Medulla oblongata (tissue), 1 donor: ENCODE results near the gene GPR15.
A peak's percentile ranks its signal among the peaks of the same experiment; 100 is the strongest.
"Not testable (repeated sequence)": the region's sequence is repeated elsewhere in the genome, so short reads cannot be mapped to it uniquely, and the experiment has no call there.

ENCODE experiments used
- DNase-seq: peaks from one replicate; pipeline ENCODE4 v3.0.0-alpha.2; 2015; ENCODE audit errors: extremely low spot score

The GPR15 gene

GRCh38 chr3:98558100-98558827, 26.5 kb downstream of the GPR15 start:
- DNase-seq, result no peak

GRCh38 chr3:98559769-98560168, 28.0 kb downstream of the GPR15 start:
- DNase-seq, result not testable (repeated sequence)

- DNase-seq, result no peak
Measured at GRCh38 chr3:98560911-98561310, 29.1 kb downstream of the GPR15 start.

- no peak for DNase-seq
Measured at GRCh38 chr3:98561727-98562521, 30.1 kb downstream of the GPR15 start.

- no peak for DNase-seq
Measured at GRCh38 chr3:98563661-98564281, 32.0 kb downstream of the GPR15 start.

- DNase-seq, result no peak
Measured at GRCh38 chr3:98564282-98565005, 32.7 kb downstream of the GPR15 start.

GRCh38 chr3:98565237-98565643, 33.5 kb downstream of the GPR15 start:
- no peak for DNase-seq

GRCh38 chr3:98565843-98566242, 34.1 kb downstream of the GPR15 start:
- no peak for DNase-seq

- no peak for DNase-seq
Measured at GRCh38 chr3:98567666-98568270, 36.0 kb downstream of the GPR15 start.

GRCh38 chr3:98568402-98568801, 36.6 kb downstream of the GPR15 start:
- DNase-seq, result no peak

- peak; percentile 51 for DNase-seq
Measured at GRCh38 chr3:98573181-98573728, 41.5 kb downstream of the GPR15 start.

GRCh38 chr3:98574132-98574531, 42.4 kb downstream of the GPR15 start:
- no peak for DNase-seq

- no peak for DNase-seq
Measured at GRCh38 chr3:98577178-98577895, 45.6 kb downstream of the GPR15 start.

- no peak for DNase-seq
Measured at GRCh38 chr3:98580401-98581386, 48.9 kb downstream of the GPR15 start.

- DNase-seq, result peak; percentile 55
Measured at GRCh38 chr3:98581474-98581873, 49.7 kb downstream of the GPR15 start.

GRCh38 chr3:98582042-98582441, 50.3 kb downstream of the GPR15 start:
- no peak for DNase-seq

GRCh38 chr3:98583766-98584165, 52.0 kb downstream of the GPR15 start:
- no peak for DNase-seq
